Stomach (tissue), 9 donors: ENCODE results near the gene CSNK2A1. TPM values are rescaled to one million over a fixed set of nuclear protein-coding genes. Genes with fewer than 3 reads are reported as not detected.

Source experiments
- DNase-seq, 2 donors: peaks; one replicate each; pipeline versions ENCODE4 v3.0.0 to v3.0.0-alpha.2; 2013 to 2019
- H3K27ac ChIP-seq, 5 donors: fragments of 200-600 bp in 4 of 5; sonication (generic) in 4 of 5; one replicate each; pipeline ENCODE4 v1.5.1; 2013 to 2019; ENCODE audit warnings: mild to moderate bottlenecking in 1 of 5, moderate library complexity in 1 of 5
- H3K27me3 ChIP-seq, 3 donors: fragments of 200-600 bp; sonication (generic); one replicate each; pipeline ENCODE4 v1.5.1; 2017 to 2019; ENCODE audit warnings: mixed run types in 1 of 3
- H3K36me3 ChIP-seq, 4 donors: fragments of 200-600 bp; sonication (generic); 1 replicate in 3 of 4; 2 replicates in 1 of 4; pipeline ENCODE4 v1.5.1; 2016 to 2019
- H3K4me1 ChIP-seq, 4 donors: fragments of 200-600 bp; sonication (generic); one replicate each; pipeline ENCODE4 v1.5.1; 2016 to 2019
- H3K4me3 ChIP-seq, 4 donors: fragments of 200-600 bp; sonication (generic) in 3 of 4; one replicate each; pipeline ENCODE4 v1.5.1; 2016 to 2019; ENCODE audit warnings: mild to moderate bottlenecking in 1 of 4
- H3K9me3 ChIP-seq, 4 donors: fragments of 200-600 bp; sonication (generic); one replicate each; pipeline ENCODE4 v1.5.1; 2016 to 2019
- CTCF ChIP-seq, 7 experiments: fragments of 450-650 bp in 4 of 7; fragments of 200-600 bp in 3 of 7; sonication (generic) in 3 of 7; IDR thresholded peaks; one replicate each; pipeline ENCODE4 v1.5.1; 2016 to 2019; ENCODE audit warnings: antibody characterized with exemption in 7 of 7, control low read depth in 2 of 7, mild to moderate bottlenecking in 1 of 7
- EP300 ChIP-seq: sonication (generic); formaldehyde crosslinking; IDR thresholded peaks from one replicate; pipeline ENCODE4 v1.6.1; 2017; ENCODE audit warnings: antibody characterized with exemption
- POLR2A ChIP-seq, 4 donors: fragments of 450-650 bp; IDR thresholded peaks; one replicate each; pipeline ENCODE4 v1.6.1; 2016; ENCODE audit warnings: antibody characterized with exemption in 4 of 4, control low read depth in 2 of 4, mild to moderate bottlenecking in 1 of 4, moderate library complexity in 1 of 4
- POLR2AphosphoS5 ChIP-seq, 3 donors: sonication (generic); formaldehyde crosslinking; IDR thresholded peaks; one replicate each; pipeline ENCODE4 v1.6.1; 2016; ENCODE audit warnings: antibody characterized with exemption in 3 of 3
- WGBS, 5 donors: extraction: QIAGEN DNeasy Blood & Tissue Kit in 3 of 5; methylation state at CpG; one replicate each; pipeline versions ENCODE4 v1.1.5 to v1.1.7; 2013 to 2018; 5-methylcytosine and 5-hydroxymethylcytosine counted together
- intact Hi-C: fragments of 100-400 bp; cut with DNase I; formaldehyde crosslinking; loops from one replicate; pipeline ENCODE4 v1.15.1; 2023; ENCODE audit warnings: low total_unique reads
- polyA plus RNA-seq, 3 donors: library from polyadenylated mRNA; stranded (reverse); fragments of 200-250 nt; gene quantifications; one replicate each; pipeline ENCODE4 v1.2.3, GENCODE V29; 2013
- total RNA-seq, 5 donors: library from RNA; depleted of rRNA; stranded (reverse); fragments of >200 nt; gene quantifications; one replicate each; pipeline versions ENCODE4 v1.1.0 to v1.2.3, GENCODE V29; 2014 to 2016
- donor health status: healthy with polysubstance abuse.
- donor health status: Bipolar disorder and iron deficiency.
- donor health status: healthy.

CSNK2A1 gene
- total and polyA plus RNA-seq, 8 donors, result 22.6 to 164 (median 37.3) TPM

- intact Hi-C loops, result no loop called here
- Histone ChIP-seq H3K27me3 (peaks cover 0 to 45% (median 0%) of the 10 kb centered on the region in 3 donors), H3K27ac (no peak overlapping the region), H3K4me3 (no peak overlapping the region), H3K9me3 (no peaks in the 10 kb centered on the region), H3K36me3 (no peaks in the 10 kb centered on the region), H3K4me1 (no peaks in the 10 kb centered on the region)
- TF ChIP-seq CTCF (IDR thresholded peaks at IDR 0.05), result no peak
- no peak for TF ChIP-seq EP300
- TF ChIP-seq POLR2A (IDR thresholded peaks at IDR 0.05), result no peak
- no peak for TF ChIP-seq POLR2AphosphoS5 (IDR thresholded peaks at IDR 0.05)
- no peak for DNase-seq
- WGBS, 5 donors, result 75 to 87% (median 79%) methylated on average over 10 of the region's 10 CpGs
Measured at GRCh38 chr20:588932-589672, 45.5 kb upstream of the CSNK2A1 start.

- 42 to 62% (median 54%) methylated on average over 3 of the region's 3 CpGs for WGBS, 5 donors
- DNase-seq, result no peak
- no peak overlapping the region for H3K27ac ChIP-seq
- H3K36me3 ChIP-seq, result no peaks in the 10 kb centered on the region
- H3K4me3 ChIP-seq, result no peak overlapping the region
- H3K9me3 ChIP-seq, result no peaks in the 10 kb centered on the region
- intact Hi-C loops, result no loop called here
- peaks cover 0 to 42% (median 0%) of the 10 kb centered on the region in 3 donors for H3K27me3 ChIP-seq
- no peaks in the 10 kb centered on the region for H3K4me1 ChIP-seq
- TF ChIP-seq EP300, result no peak
- TF ChIP-seq CTCF (IDR thresholded peaks at IDR 0.05), result no peak
- TF ChIP-seq POLR2A (IDR thresholded peaks at IDR 0.05), result no peak
- TF ChIP-seq POLR2AphosphoS5 (IDR thresholded peaks at IDR 0.05), result no peak
Measured at GRCh38 chr20:588476-588875, 44.9 kb upstream of the CSNK2A1 start.

GRCh38 chr20:584971-585301 lies 41.3 kb upstream of the CSNK2A1 start:
- WGBS, 5 donors, result 62 to 80% (median 74%) methylated on average over 7 of the region's 7 CpGs
- H3K27me3 ChIP-seq, result peaks cover 0 to 43% (median 2%) of the 10 kb centered on the region in 3 donors
- no peak overlapping the region for H3K4me3 ChIP-seq
- no peak for DNase-seq
- TF ChIP-seq CTCF (IDR thresholded peaks at IDR 0.05), result no peak
- TF ChIP-seq EP300, result no peak
- no peak for TF ChIP-seq POLR2AphosphoS5 (IDR thresholded peaks at IDR 0.05)
- TF ChIP-seq POLR2A (IDR thresholded peaks at IDR 0.05), result no peak
- intact Hi-C loops, result no loop called here
- H3K4me1 ChIP-seq, result no peaks in the 10 kb centered on the region
- H3K9me3 ChIP-seq, result no peaks in the 10 kb centered on the region
- H3K27ac ChIP-seq, result no peak overlapping the region
- no peaks in the 10 kb centered on the region for H3K36me3 ChIP-seq

DNA sequence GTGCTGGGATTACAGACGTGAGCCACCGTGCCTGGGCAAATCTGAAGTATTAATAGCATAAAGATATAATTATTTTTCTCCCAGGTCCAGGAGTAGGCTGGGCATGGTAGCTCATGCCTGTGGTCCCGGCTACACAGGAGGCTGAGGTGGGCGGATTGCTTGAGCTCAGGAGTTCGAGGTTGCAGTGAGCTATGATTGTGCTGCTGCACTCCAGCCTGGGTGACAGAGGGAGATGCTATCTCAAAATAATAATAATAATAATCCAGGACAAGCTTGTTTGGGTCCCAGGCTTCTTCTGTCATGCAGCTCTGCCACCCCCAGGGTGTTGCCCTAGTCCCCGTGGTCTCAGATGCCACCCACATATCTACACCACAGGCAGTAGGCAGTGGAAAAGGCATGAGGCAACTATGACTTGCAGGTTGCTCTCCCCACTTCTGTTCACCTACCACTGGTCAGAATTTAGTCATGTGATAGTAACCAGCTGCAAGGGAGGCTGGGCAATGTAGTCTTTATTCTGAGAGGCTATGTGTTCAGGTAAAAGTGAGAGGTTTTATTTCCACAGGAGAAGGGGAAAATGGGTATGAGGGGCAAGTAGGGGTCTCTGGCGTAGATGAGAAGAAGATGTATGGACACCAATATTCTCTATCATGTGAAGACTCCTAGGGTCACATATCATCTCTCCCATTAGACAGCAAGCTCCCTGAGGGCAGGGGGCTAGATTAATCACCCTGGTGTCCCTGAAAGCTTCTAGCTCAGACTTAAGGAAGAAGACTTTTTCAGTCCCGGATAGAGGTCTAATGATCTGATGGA lies 40.8 kb upstream of the CSNK2A1 start:
- intact Hi-C loops, result no loop called here

More for the DNA sequence above, 40.8 kb upstream of the CSNK2A1 start:
- Histone ChIP-seq H3K4me3 (no peak overlapping the region), H3K27ac (no peak overlapping the region), H3K36me3 (no peaks in the 10 kb centered on the region), H3K4me1 (no peaks in the 10 kb centered on the region), H3K9me3 (no peaks in the 10 kb centered on the region), H3K27me3 (peaks cover 0 to 44% (median 2%) of the 10 kb centered on the region in 3 donors)
- no peak for DNase-seq
- TF ChIP-seq POLR2A (IDR thresholded peaks at IDR 0.05) (no peak), POLR2AphosphoS5 (IDR thresholded peaks at IDR 0.05) (no peak), CTCF (IDR thresholded peaks at IDR 0.05) (no peak), EP300 (no peak)
- WGBS, 5 donors, result 67 to 75% (median 70%) methylated on average over 8 of the region's 8 CpGs
